ENCODE data around the gene EPHB6. TPM values are rescaled to one million over a fixed set of nuclear protein-coding genes. Genes with fewer than 3 reads are reported as not detected.

EPHB6 gene
- total RNA-seq, 2 donors from 2014 or later = 8.2 to 19.4 TPM

GRCh38 chr7:142870147-142870559 is 15.3 kb downstream of the EPHB6 start:
- no peaks in the 10 kb centered on the region for H3K36me3 ChIP-seq
- no peaks in the 10 kb centered on the region for H3K9me3 ChIP-seq
- H3K4me3 ChIP-seq = no peak overlapping the region
- no peak for TF ChIP-seq CTCF (IDR thresholded peaks at IDR 0.05)
- H3K4me1 ChIP-seq = no peaks in the 10 kb centered on the region
- H3K27me3 ChIP-seq = no peaks in the 10 kb centered on the region
- peak; percentile 53 for DNase-seq (ENCODE audit: low spot score)
- H3K27ac ChIP-seq = no peak overlapping the region

- no peak for TF ChIP-seq CTCF (IDR thresholded peaks at IDR 0.05)
- Histone ChIP-seq H3K9me3 (no peaks in the 10 kb centered on the region), H3K36me3 (no peaks in the 10 kb centered on the region), H3K27ac (no peak overlapping the region), H3K4me3 (no peak overlapping the region), H3K4me1 (no peaks in the 10 kb centered on the region), H3K27me3 (no peaks in the 10 kb centered on the region)
- DNase-seq (ENCODE audit: low spot score) = peak; percentile 46
Observed at GRCh38 chr7:142870566-142871259, 15.8 kb downstream of the EPHB6 start.

GRCh38 chr7:142871260-142872105 is 16.6 kb downstream of the EPHB6 start:
- H3K4me1 ChIP-seq = no peaks in the 10 kb centered on the region
- H3K9me3 ChIP-seq = no peaks in the 10 kb centered on the region
- H3K27me3 ChIP-seq = no peaks in the 10 kb centered on the region
- DNase-seq (ENCODE audit: low spot score) = peak; percentile 50
- no peaks in the 10 kb centered on the region for H3K36me3 ChIP-seq
- H3K27ac ChIP-seq = no peak overlapping the region
- TF ChIP-seq CTCF (IDR thresholded peaks at IDR 0.05) = no peak
- no peak overlapping the region for H3K4me3 ChIP-seq

GRCh38 chr7:142872106-142872675 is 17.3 kb downstream of the EPHB6 start:
- Histone ChIP-seq H3K36me3 (no peaks in the 10 kb centered on the region), H3K4me3 (no peak overlapping the region), H3K4me1 (no peaks in the 10 kb centered on the region), H3K27me3 (no peaks in the 10 kb centered on the region), H3K27ac (no peak overlapping the region), H3K9me3 (no peaks in the 10 kb centered on the region)
- peak; percentile 48 for DNase-seq (ENCODE audit: low spot score)
- no peak for TF ChIP-seq CTCF (IDR thresholded peaks at IDR 0.05)

GRCh38 chr7:142873281-142873784 is 18.5 kb downstream of the EPHB6 start:
- no peaks in the 10 kb centered on the region for H3K9me3 ChIP-seq
- peak in 1 of 2 donors; percentile 39 for TF ChIP-seq CTCF (IDR thresholded peaks at IDR 0.05)
- no peak overlapping the region for H3K4me3 ChIP-seq
- H3K36me3 ChIP-seq = no peaks in the 10 kb centered on the region
- no peaks in the 10 kb centered on the region for H3K27me3 ChIP-seq
- H3K27ac ChIP-seq = no peak overlapping the region
- no peak for DNase-seq (ENCODE audit: low spot score)
- H3K4me1 ChIP-seq = no peaks in the 10 kb centered on the region

Data from right atrium auricular region (tissue), 2 donors.